HCT116 (cell line): ENCODE measurements around the gene DHX15.

ENCODE experiments used
- ATF3 ChIP-seq: IDR thresholded peaks from 2 replicates; pipeline ENCODE4 v1.6.1; 2012
- CTCF ChIP-seq, 3 experiments: fragments of 200-600 bp in 1 of 3; sonication (generic) in 1 of 3; IDR thresholded peaks in 2 of 3; conservative IDR thresholded peaks in 1 of 3; 2 replicates each; pipeline ENCODE4 v1.5.1; 2012 to 2017; ENCODE audit warnings: low read depth in 2 of 3, low read length in 2 of 3, antibody characterized with exemption in 1 of 3, borderline replicate concordance in 1 of 3, control low read depth in 1 of 3, mild to moderate bottlenecking in 1 of 3, mixed read lengths in 1 of 3, mixed run types in 1 of 3, moderate library complexity in 1 of 3; ENCODE audit not compliant: insufficient read depth in 1 of 3
- ELF1 ChIP-seq: IDR thresholded peaks from 2 replicates; pipeline ENCODE4 v1.6.1; 2012; ENCODE audit warnings: low read depth, borderline replicate concordance
- EZH2 ChIP-seq: fragments of 200-600 bp; sonication (generic); IDR thresholded peaks from 2 replicates; pipeline ENCODE4 v1.6.1; 2017; ENCODE audit warnings: antibody characterized with exemption, mixed run types
- EZH2phosphoT487 ChIP-seq: fragments of 200-600 bp; IDR thresholded peaks from 2 replicates; pipeline ENCODE4 v1.6.1; 2018; ENCODE audit warnings: antibody characterized with exemption, borderline replicate concordance
- FOSL1 ChIP-seq: IDR thresholded peaks from 2 replicates; pipeline ENCODE4 v1.6.1; 2012; ENCODE audit warnings: low read depth
- MAX ChIP-seq: IDR thresholded peaks from 2 replicates; pipeline ENCODE4 v1.6.1; 2012
- POLR2A ChIP-seq: IDR thresholded peaks from 2 replicates; pipeline ENCODE4 v1.7.0; 2011; ENCODE audit warnings: borderline replicate concordance; ENCODE audit not compliant: insufficient read depth, insufficient read length; ENCODE audit errors: extremely low read depth
- POLR2AphosphoS5 ChIP-seq: IDR thresholded peaks from 2 replicates; pipeline ENCODE4 v1.6.1; 2011; ENCODE audit warnings: mild to moderate bottlenecking, low read depth, low read length, moderate library complexity
- RAD21 ChIP-seq: IDR thresholded peaks from 2 replicates; pipeline ENCODE4 v1.6.1; 2012; ENCODE audit warnings: low read depth, mild to moderate bottlenecking
- REST ChIP-seq: IDR thresholded peaks from 2 replicates; pipeline ENCODE4 v1.6.1; 2012; ENCODE audit warnings: low read depth
- SIN3A ChIP-seq: IDR thresholded peaks from 2 replicates; pipeline ENCODE4 v1.6.1; 2012; ENCODE audit warnings: low read depth

- TF ChIP-seq POLR2A (no peak), CTCF (IDR thresholded peaks at IDR 0.05 in 2 of 3, conservative IDR thresholded peaks at IDR 0.05 in 1 of 3; ENCODE audit: borderline replicate concordance in 1 of 3, insufficient read depth in 1 of 3, low read depth in 2 of 3, low read length in 2 of 3) (no peak), EZH2 (no peak), POLR2AphosphoS5 (no peak), EZH2phosphoT487 (no peak), ELF1 (no peak), SIN3A (no peak), RAD21 (no peak), MAX (no peak), REST (no peak), FOSL1 (no peak), ATF3 (no peak)
These were observed 14.2 kb downstream of the DHX15 start for GRCh38 chr4:24570172-24570571.
